WTC11 (cell line): Measurements from ENCODE around the gene EXOC1L. TPM values are rescaled to one million over a fixed set of nuclear protein-coding genes. Genes with fewer than 3 reads are reported as not detected.

Experiments
- ATAC-seq: fragments of 200-7000 bp; cut with Tn5 transposase; 2 replicates; pipeline ENCODE4 v1.10.0; 2021; ENCODE audit warnings: mild to moderate bottlenecking, moderate library complexity
- CTCF ChIA-PET: fragments of 300-600 bp; sonication (Branson Sonifier 250); formaldehyde crosslinking; loops from one replicate; lab custom pipeline; 2021; ENCODE audit warnings: antibody characterized with exemption; lab: Charles Lee
- POLR2A ChIA-PET: fragments of 350-600 bp; sonication (Branson Sonifier 250); formaldehyde crosslinking; loops from one replicate; lab custom pipeline; 2021; ENCODE audit warnings: antibody characterized with exemption; lab: Charles Lee
- DNase-seq: peaks from one replicate; pipeline ENCODE4 v3.0.0; 2021; ENCODE audit warnings: low spot score
- H3K27ac Mint-ChIP-seq: 2 replicates; pipeline ENCODE4 v1.8.0; 2021; ENCODE audit warnings: mixed read lengths
- H3K27me3 Mint-ChIP-seq: 2 replicates; pipeline ENCODE4 v1.8.0; 2021; ENCODE audit warnings: low read depth, mild to moderate bottlenecking, moderate library complexity, mixed read lengths
- H3K36me3 Mint-ChIP-seq: 2 replicates; pipeline ENCODE4 v1.8.0; 2021; ENCODE audit warnings: mixed read lengths
- H3K4me1 Mint-ChIP-seq: 2 replicates; pipeline ENCODE4 v1.8.0; 2022; ENCODE audit warnings: mixed read lengths
- H3K4me3 Mint-ChIP-seq: 2 replicates; pipeline ENCODE4 v1.8.0; 2021; ENCODE audit warnings: mild to moderate bottlenecking, moderate library complexity, mixed read lengths
- H3K9me3 Mint-ChIP-seq: 2 replicates; pipeline ENCODE4 v1.8.0; 2021; ENCODE audit warnings: mixed read lengths
- ETV6 ChIP-seq: sonication (generic); formaldehyde crosslinking; IDR thresholded peaks from 2 replicates; pipeline ENCODE4 v1.8.1; 2022; ENCODE audit warnings: mild to moderate bottlenecking, missing genetic modification reagents
- FOXJ3 ChIP-seq: sonication (generic); formaldehyde crosslinking; IDR thresholded peaks from 2 replicates; pipeline ENCODE4 v1.9.0; 2021; ENCODE audit warnings: missing genetic modification reagents, mild to moderate bottlenecking, borderline replicate concordance
- FOXP1 ChIP-seq: sonication (generic); formaldehyde crosslinking; IDR thresholded peaks from 2 replicates; pipeline ENCODE4 v1.8.0; 2022; ENCODE audit warnings: missing genetic modification reagents, mild to moderate bottlenecking, moderate library complexity, borderline replicate concordance
- IRF2 ChIP-seq: sonication (generic); formaldehyde crosslinking; IDR thresholded peaks from 2 replicates; pipeline ENCODE4 v1.8.0; 2022; ENCODE audit warnings: low read depth, missing genetic modification reagents, borderline replicate concordance
- JAZF1 ChIP-seq: fragments of 250-450 bp; sonication (Bioruptor Pico); IDR thresholded peaks from 2 replicates; pipeline ENCODE4 v1.9.0; 2021; ENCODE audit warnings: moderate library complexity, mild to moderate bottlenecking, inconsistent platforms
- MXD4 ChIP-seq: fragments of 250-450 bp; sonication (Bioruptor Pico); IDR thresholded peaks from 2 replicates; pipeline ENCODE4 v1.8.0; 2021; ENCODE audit warnings: mild to moderate bottlenecking, moderate library complexity, borderline replicate concordance
- NR3C1 ChIP-seq: sonication (generic); formaldehyde crosslinking; conservative IDR thresholded peaks from 2 replicates; pipeline ENCODE4 v1.8.1; 2023; ENCODE audit warnings: low read depth, mild to moderate bottlenecking, missing genetic modification reagents
- RELA ChIP-seq: sonication (generic); formaldehyde crosslinking; IDR thresholded peaks from 2 replicates; pipeline ENCODE4 v1.8.1; 2022; ENCODE audit warnings: missing genetic modification reagents, mild to moderate bottlenecking, borderline replicate concordance
- SOX15 ChIP-seq: fragments of 250-450 bp; sonication (Bioruptor Pico); IDR thresholded peaks from 2 replicates; pipeline ENCODE4 v1.9.0; 2021; ENCODE audit warnings: mild to moderate bottlenecking
- TEAD1 ChIP-seq: sonication (generic); formaldehyde crosslinking; IDR thresholded peaks from 2 replicates; pipeline ENCODE4 v1.8.0; 2022; ENCODE audit warnings: mild to moderate bottlenecking, missing genetic modification reagents
- TP53 ChIP-seq: sonication (generic); formaldehyde crosslinking; IDR thresholded peaks from 2 replicates; pipeline ENCODE4 v1.8.1; 2023; ENCODE audit warnings: mild to moderate bottlenecking, missing genetic modification reagents
- ZNF232 ChIP-seq: sonication (generic); formaldehyde crosslinking; IDR thresholded peaks from 2 replicates; pipeline ENCODE4 v1.8.0; 2022; ENCODE audit warnings: mild to moderate bottlenecking, missing genetic modification reagents
- ZNF263 ChIP-seq: sonication (generic); formaldehyde crosslinking; IDR thresholded peaks from 2 replicates; pipeline ENCODE4 v1.8.1; 2022; ENCODE audit warnings: low read depth, mild to moderate bottlenecking, moderate library complexity, missing genetic modification reagents
- total RNA-seq: library from RNA; stranded (reverse); gene quantifications from 3 replicates; pipeline ENCODE4 v1.2.3, GENCODE V29; 2021
- TF ChIP-seq, protein P1 (sequence below): sonication (generic); formaldehyde crosslinking; IDR thresholded peaks from 2 replicates; pipeline ENCODE4 v1.8.0; 2022; ENCODE audit warnings: mild to moderate bottlenecking, missing genetic modification reagents
- TF ChIP-seq, protein P2 (sequence below): fragments of 250-450 bp; sonication (Bioruptor Pico); IDR thresholded peaks from 2 replicates; pipeline ENCODE4 v1.9.0; 2021; ENCODE audit warnings: mild to moderate bottlenecking
- TF ChIP-seq, protein P3 (sequence below): sonication (generic); formaldehyde crosslinking; IDR thresholded peaks from 2 replicates; pipeline ENCODE4 v1.8.0; 2022; ENCODE audit warnings: mild to moderate bottlenecking, missing genetic modification reagents
- TF ChIP-seq, protein P4 (sequence below): fragments of 250-450 bp; sonication (Bioruptor Pico); conservative IDR thresholded peaks from 2 replicates; pipeline ENCODE4 v1.9.0; 2021; ENCODE audit warnings: mild to moderate bottlenecking
- TF ChIP-seq, protein P5 (sequence below): sonication (generic); formaldehyde crosslinking; IDR thresholded peaks from 2 replicates; pipeline ENCODE4 v1.8.1; 2023; ENCODE audit warnings: mild to moderate bottlenecking, missing genetic modification reagents
- TF ChIP-seq, protein P6 (sequence below): fragments of 250-450 bp; sonication (Bioruptor Pico); IDR thresholded peaks from 2 replicates; pipeline ENCODE4 v1.8.0; 2021; ENCODE audit warnings: mild to moderate bottlenecking
- TF ChIP-seq, protein P7 (sequence below): sonication (generic); formaldehyde crosslinking; IDR thresholded peaks from 2 replicates; pipeline ENCODE4 v1.8.1; 2022; ENCODE audit warnings: low read depth, missing genetic modification reagents, borderline replicate concordance
- TF ChIP-seq, protein P8 (sequence below): sonication (generic); formaldehyde crosslinking; IDR thresholded peaks from 2 replicates; pipeline ENCODE4 v1.8.0; 2022; ENCODE audit warnings: mild to moderate bottlenecking, missing genetic modification reagents
- TF ChIP-seq, protein P9 (sequence below): sonication (generic); formaldehyde crosslinking; IDR thresholded peaks from 2 replicates; pipeline ENCODE4 v1.8.0; 2022; ENCODE audit warnings: mild to moderate bottlenecking, missing genetic modification reagents
- TF ChIP-seq, protein P10 (sequence below): sonication (generic); formaldehyde crosslinking; IDR thresholded peaks from 2 replicates; pipeline ENCODE4 v1.8.1; 2023; ENCODE audit warnings: mild to moderate bottlenecking, missing genetic modification reagents, moderate library complexity

EXOC1L gene
- total RNA-seq, 1 experiment from 2014 or later = not detected

DNA sequence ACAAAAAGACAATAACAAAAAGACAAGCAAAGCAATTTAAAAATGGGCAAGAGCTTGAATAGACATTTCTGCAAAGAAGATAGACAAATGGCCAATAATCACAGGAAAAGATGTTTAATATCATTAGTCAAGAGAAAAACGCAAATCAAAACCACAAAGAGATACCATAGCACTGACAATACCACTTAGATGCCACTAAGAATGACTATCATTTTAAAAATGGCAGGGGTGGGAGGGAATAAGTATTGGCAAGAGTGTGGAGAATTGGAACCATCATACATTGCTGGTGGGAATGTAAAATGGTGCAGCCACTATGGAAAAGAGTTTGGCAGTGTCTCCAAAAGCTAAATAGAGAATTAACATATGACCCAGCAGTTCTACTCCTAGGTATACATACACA is 18.8 kb downstream of the EXOC1L start (continued):
- TF ChIP-seq, protein P1, sequence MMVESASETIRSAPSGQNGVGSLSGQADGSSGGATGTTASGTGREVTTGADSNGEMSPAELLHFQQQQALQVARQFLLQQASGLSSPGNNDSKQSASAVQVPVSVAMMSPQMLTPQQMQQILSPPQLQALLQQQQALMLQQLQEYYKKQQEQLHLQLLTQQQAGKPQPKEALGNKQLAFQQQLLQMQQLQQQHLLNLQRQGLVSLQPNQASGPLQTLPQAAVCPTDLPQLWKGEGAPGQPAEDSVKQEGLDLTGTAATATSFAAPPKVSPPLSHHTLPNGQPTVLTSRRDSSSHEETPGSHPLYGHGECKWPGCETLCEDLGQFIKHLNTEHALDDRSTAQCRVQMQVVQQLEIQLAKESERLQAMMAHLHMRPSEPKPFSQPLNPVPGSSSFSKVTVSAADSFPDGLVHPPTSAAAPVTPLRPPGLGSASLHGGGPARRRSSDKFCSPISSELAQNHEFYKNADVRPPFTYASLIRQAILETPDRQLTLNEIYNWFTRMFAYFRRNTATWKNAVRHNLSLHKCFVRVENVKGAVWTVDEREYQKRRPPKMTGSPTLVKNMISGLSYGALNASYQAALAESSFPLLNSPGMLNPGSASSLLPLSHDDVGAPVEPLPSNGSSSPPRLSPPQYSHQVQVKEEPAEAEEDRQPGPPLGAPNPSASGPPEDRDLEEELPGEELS = no peak
- TF ChIP-seq, protein P2, sequence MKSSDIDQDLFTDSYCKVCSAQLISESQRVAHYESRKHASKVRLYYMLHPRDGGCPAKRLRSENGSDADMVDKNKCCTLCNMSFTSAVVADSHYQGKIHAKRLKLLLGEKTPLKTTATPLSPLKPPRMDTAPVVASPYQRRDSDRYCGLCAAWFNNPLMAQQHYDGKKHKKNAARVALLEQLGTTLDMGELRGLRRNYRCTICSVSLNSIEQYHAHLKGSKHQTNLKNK (CRISPR knock-in tag) = no peak
- TF ChIP-seq TP53 (no peak), MXD4 (CRISPR knock-in tag) (no peak)
- TF ChIP-seq, all 79 proteins: peak for 0

DNA sequence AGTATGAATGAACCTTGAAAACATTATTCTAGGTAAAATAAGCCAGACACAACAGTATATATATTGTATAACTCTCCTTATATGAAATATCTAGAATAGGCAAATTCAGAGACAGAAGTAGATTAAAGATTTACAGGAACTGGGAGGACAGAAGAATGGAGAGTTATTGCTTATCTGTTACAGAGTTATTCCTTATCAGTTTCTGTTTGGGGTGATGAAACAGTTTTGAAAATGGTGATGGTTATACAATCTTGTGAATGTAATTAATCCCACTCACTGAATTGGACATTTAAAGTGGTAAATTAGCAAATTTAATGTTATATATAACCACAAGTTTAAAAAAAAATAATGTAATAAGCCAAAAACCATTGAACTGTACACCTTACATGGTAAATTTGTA is 19.4 kb downstream of the EXOC1L start:
- ATAC-seq = no peak
- H3K27me3 Mint-ChIP-seq = no peaks in the 10 kb centered on the region; the same call in 1 of the 2 replicates
- H3K36me3 Mint-ChIP-seq = peaks cover 8% of the 10 kb centered on the region; the same call in 1 of the 2 replicates
- POLR2A ChIA-PET = no interaction called here
- CTCF ChIA-PET = no interaction called here
- TF ChIP-seq FOXJ3 (CRISPR knock-in tag) = no peak
- TF ChIP-seq, protein P3, sequence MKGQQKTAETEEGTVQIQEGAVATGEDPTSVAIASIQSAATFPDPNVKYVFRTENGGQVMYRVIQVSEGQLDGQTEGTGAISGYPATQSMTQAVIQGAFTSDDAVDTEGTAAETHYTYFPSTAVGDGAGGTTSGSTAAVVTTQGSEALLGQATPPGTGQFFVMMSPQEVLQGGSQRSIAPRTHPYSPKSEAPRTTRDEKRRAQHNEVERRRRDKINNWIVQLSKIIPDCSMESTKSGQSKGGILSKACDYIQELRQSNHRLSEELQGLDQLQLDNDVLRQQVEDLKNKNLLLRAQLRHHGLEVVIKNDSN = no peak
- TF ChIP-seq IRF2 = no peak
- TF ChIP-seq RELA (CRISPR knock-in tag) = no peak
- TF ChIP-seq JAZF1 = no peak
- TF ChIP-seq FOXP1 (CRISPR knock-in tag) = no peak
- TF ChIP-seq ETV6 (CRISPR knock-in tag) = no peak
- no peak for TF ChIP-seq ZNF263 (CRISPR knock-in tag)
- no peak for TF ChIP-seq TEAD1
- no peak for TF ChIP-seq SOX15 (CRISPR knock-in tag)
- TF ChIP-seq, protein P4, sequence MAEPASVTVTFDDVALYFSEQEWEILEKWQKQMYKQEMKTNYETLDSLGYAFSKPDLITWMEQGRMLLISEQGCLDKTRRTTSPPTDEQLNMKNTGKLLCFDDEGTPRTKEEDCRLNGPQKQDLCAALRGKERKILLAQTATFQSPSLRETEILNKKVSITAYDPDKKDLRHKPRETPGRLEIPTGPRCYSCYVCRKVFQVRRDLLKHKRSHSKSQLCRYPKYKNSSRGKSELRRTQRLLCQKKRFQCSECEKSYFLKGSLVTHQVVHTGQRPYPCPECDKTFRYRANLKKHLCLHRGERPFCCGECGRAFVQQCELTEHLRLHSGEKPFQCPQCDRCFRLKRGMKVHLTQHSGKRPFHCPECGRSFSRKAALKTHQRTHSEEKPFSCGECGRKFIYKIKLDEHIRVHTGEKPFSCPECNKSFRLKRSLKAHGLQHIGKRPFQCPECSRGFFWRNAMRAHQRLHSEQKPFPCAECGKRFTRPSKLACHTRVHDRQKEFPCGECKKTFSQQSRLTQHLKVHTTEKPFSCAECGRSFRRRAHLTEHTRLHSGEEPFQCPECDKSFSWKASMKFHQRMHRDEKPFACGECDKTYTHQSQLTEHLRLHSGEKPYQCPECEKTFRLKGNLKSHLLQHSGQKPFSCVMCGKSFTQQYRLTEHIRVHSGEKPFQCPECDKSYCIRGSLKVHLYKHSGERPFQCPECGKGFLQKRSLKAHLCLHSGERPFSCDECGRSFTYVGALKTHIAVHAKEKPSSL (CRISPR knock-in tag) = no peak
- TF ChIP-seq, protein P5, sequence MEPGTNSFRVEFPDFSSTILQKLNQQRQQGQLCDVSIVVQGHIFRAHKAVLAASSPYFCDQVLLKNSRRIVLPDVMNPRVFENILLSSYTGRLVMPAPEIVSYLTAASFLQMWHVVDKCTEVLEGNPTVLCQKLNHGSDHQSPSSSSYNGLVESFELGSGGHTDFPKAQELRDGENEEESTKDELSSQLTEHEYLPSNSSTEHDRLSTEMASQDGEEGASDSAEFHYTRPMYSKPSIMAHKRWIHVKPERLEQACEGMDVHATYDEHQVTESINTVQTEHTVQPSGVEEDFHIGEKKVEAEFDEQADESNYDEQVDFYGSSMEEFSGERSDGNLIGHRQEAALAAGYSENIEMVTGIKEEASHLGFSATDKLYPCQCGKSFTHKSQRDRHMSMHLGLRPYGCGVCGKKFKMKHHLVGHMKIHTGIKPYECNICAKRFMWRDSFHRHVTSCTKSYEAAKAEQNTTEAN = no peak
- TF ChIP-seq, protein P6, sequence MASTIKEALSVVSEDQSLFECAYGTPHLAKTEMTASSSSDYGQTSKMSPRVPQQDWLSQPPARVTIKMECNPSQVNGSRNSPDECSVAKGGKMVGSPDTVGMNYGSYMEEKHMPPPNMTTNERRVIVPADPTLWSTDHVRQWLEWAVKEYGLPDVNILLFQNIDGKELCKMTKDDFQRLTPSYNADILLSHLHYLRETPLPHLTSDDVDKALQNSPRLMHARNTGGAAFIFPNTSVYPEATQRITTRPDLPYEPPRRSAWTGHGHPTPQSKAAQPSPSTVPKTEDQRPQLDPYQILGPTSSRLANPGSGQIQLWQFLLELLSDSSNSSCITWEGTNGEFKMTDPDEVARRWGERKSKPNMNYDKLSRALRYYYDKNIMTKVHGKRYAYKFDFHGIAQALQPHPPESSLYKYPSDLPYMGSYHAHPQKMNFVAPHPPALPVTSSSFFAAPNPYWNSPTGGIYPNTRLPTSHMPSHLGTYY (CRISPR knock-in tag) = no peak
- TF ChIP-seq, all 79 proteins: peak for 0
- peaks cover 11% of the 10 kb centered on the region for H3K4me1 Mint-ChIP-seq
- H3K9me3 Mint-ChIP-seq = peaks cover 33% of the 10 kb centered on the region
- no peak for DNase-seq
- H3K4me3 Mint-ChIP-seq = no peak overlapping the region
- no peak overlapping the region for H3K27ac Mint-ChIP-seq

DNA sequence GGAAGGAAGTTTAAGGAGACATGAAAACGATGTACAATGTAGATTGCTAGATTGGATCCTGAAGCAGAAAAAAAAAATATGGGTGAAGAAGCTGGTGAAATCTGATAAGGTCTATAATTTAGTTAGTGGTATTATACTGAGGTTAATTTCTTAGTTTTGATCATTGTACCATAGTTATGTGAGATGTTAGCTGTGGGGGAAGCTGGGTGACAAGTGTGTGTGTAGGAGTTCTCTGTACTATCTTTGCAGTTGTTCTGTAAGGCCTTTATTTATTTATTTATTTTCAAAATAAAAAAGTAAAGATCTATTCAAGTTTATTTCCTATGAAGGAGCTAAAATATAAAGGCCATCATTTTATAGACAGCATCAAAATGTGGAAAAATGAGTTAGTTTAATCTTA is 21.4 kb downstream of the EXOC1L start:
- Mint-ChIP-seq H3K27me3 (no peaks in the 10 kb centered on the region; the same call in 1 of the 2 replicates), H3K27ac (no peak overlapping the region), H3K4me1 (peaks cover 11% of the 10 kb centered on the region), H3K36me3 (peaks cover 8% of the 10 kb centered on the region; the same call in 1 of the 2 replicates), H3K9me3 (peaks cover 30% of the 10 kb centered on the region), H3K4me3 (no peak overlapping the region)
- ATAC-seq (no peak), DNase-seq (no peak)
- POLR2A ChIA-PET = no interaction called here
- CTCF ChIA-PET = no interaction called here
- TF ChIP-seq ZNF263 (CRISPR knock-in tag) (no peak), NR3C1 (no peak), ZNF232 (CRISPR knock-in tag) (no peak)
- TF ChIP-seq, protein P7, sequence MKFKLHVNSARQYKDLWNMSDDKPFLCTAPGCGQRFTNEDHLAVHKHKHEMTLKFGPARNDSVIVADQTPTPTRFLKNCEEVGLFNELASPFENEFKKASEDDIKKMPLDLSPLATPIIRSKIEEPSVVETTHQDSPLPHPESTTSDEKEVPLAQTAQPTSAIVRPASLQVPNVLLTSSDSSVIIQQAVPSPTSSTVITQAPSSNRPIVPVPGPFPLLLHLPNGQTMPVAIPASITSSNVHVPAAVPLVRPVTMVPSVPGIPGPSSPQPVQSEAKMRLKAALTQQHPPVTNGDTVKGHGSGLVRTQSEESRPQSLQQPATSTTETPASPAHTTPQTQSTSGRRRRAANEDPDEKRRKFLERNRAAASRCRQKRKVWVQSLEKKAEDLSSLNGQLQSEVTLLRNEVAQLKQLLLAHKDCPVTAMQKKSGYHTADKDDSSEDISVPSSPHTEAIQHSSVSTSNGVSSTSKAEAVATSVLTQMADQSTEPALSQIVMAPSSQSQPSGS = no peak
- TF ChIP-seq, protein P8, sequence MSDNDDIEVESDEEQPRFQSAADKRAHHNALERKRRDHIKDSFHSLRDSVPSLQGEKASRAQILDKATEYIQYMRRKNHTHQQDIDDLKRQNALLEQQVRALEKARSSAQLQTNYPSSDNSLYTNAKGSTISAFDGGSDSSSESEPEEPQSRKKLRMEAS (CRISPR knock-in tag) = no peak
- TF ChIP-seq, protein P9, sequence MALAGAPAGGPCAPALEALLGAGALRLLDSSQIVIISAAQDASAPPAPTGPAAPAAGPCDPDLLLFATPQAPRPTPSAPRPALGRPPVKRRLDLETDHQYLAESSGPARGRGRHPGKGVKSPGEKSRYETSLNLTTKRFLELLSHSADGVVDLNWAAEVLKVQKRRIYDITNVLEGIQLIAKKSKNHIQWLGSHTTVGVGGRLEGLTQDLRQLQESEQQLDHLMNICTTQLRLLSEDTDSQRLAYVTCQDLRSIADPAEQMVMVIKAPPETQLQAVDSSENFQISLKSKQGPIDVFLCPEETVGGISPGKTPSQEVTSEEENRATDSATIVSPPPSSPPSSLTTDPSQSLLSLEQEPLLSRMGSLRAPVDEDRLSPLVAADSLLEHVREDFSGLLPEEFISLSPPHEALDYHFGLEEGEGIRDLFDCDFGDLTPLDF (CRISPR knock-in tag) = no peak
- TF ChIP-seq, protein P10, sequence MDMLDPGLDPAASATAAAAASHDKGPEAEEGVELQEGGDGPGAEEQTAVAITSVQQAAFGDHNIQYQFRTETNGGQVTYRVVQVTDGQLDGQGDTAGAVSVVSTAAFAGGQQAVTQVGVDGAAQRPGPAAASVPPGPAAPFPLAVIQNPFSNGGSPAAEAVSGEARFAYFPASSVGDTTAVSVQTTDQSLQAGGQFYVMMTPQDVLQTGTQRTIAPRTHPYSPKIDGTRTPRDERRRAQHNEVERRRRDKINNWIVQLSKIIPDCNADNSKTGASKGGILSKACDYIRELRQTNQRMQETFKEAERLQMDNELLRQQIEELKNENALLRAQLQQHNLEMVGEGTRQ (CRISPR knock-in tag) = no peak
